Myocyte (in vitro differentiated cells): ENCODE results near the gene HDAC9. TPM values are rescaled to one million over a fixed set of nuclear protein-coding genes. Genes with fewer than 3 reads are reported as not detected.
"Not testable (repeated sequence)": the region's sequence is repeated elsewhere in the genome, so short reads cannot be mapped to it uniquely, and the experiment has no call there.

Experiments
- DNase-seq: peaks from one replicate; pipeline ENCODE4 v3.0.0-alpha.2; 2012; ENCODE audit warnings: low read depth
- total RNA-seq: library from RNA; depleted of rRNA; stranded (reverse); fragments of >200 nt; gene quantifications from 2 replicates; pipeline ENCODE4 v1.2.3, GENCODE V29; 2014

The HDAC9 gene
- total RNA-seq, 1 donor from 2014 or later = 136 TPM

GRCh38 chr7:18702071-18702829 lies 206.7 kb downstream of the HDAC9 start:
- no peak for DNase-seq

GRCh38 chr7:18703685-18704084 lies 208.1 kb downstream of the HDAC9 start:
- DNase-seq = peak; percentile 28

- no peak for DNase-seq
Observed at GRCh38 chr7:18706670-18707069, 211.1 kb downstream of the HDAC9 start.

- no peak for DNase-seq
Observed at GRCh38 chr7:18708204-18708603, 212.7 kb downstream of the HDAC9 start.

GRCh38 chr7:18715988-18716387 lies 220.4 kb downstream of the HDAC9 start:
- DNase-seq = no peak

- no peak for DNase-seq
Observed at GRCh38 chr7:18721429-18721828, 225.9 kb downstream of the HDAC9 start.

- no peak for DNase-seq
Observed at GRCh38 chr7:18724318-18724717, 228.8 kb downstream of the HDAC9 start.

GRCh38 chr7:18727115-18727870 lies 231.7 kb downstream of the HDAC9 start:
- DNase-seq = no peak

- DNase-seq = not testable (repeated sequence)
Observed at GRCh38 chr7:18736012-18736411, 240.5 kb downstream of the HDAC9 start.

- no peak for DNase-seq
Observed at GRCh38 chr7:18740579-18740988, 245.0 kb downstream of the HDAC9 start.

- peak; percentile 86 for DNase-seq
Observed at GRCh38 chr7:18753972-18754610, 258.5 kb downstream of the HDAC9 start.

- DNase-seq = peak; percentile 67
Observed at GRCh38 chr7:18754766-18755165, 259.2 kb downstream of the HDAC9 start.

GRCh38 chr7:18755793-18756192 lies 260.2 kb downstream of the HDAC9 start:
- DNase-seq = no peak

- no peak for DNase-seq
Observed at GRCh38 chr7:18756378-18757050, 261.0 kb downstream of the HDAC9 start.

GRCh38 chr7:18760046-18760445 lies 264.5 kb downstream of the HDAC9 start:
- no peak for DNase-seq

GRCh38 chr7:18760631-18761445 lies 265.3 kb downstream of the HDAC9 start:
- DNase-seq = no peak

GRCh38 chr7:18762189-18762588 lies 266.6 kb downstream of the HDAC9 start:
- DNase-seq = peak; percentile 54

GRCh38 chr7:18768256-18768655 lies 272.7 kb downstream of the HDAC9 start:
- peak; percentile 92 for DNase-seq

- DNase-seq = no peak
Observed at GRCh38 chr7:18770154-18770811, 274.7 kb downstream of the HDAC9 start.

GRCh38 chr7:18770822-18771221 lies 275.3 kb downstream of the HDAC9 start:
- DNase-seq = no peak
